Activated CD8-positive, alpha-beta memory T cell treated with anti-CD3 and anti-CD28 coated beads for 48 hours (primary cell): ENCODE data around the gene PTPRU.
"Not testable (repeated sequence)": the region's sequence is repeated elsewhere in the genome, so short reads cannot be mapped to it uniquely, and the experiment has no call there.

Source experiments
- DNase-seq, 3 experiments: peaks; one replicate each; pipeline ENCODE4 v3.0.0-alpha.2; 2020; ENCODE audit warnings: low read depth in 2 of 3, low spot score in 2 of 3

Gene PTPRU

GRCh38 chr1:29285771-29286170 is 49.4 kb downstream of the PTPRU start:
- DNase-seq: no peak

- no peak for DNase-seq
Measured at GRCh38 chr1:29286194-29286767, 50.0 kb downstream of the PTPRU start.

- no peak for DNase-seq
Measured at GRCh38 chr1:29289493-29289892, 53.2 kb downstream of the PTPRU start.

GRCh38 chr1:29290414-29290985 is 54.2 kb downstream of the PTPRU start:
- no peak for DNase-seq

- no peak for DNase-seq
Measured at GRCh38 chr1:29291756-29292155, 55.4 kb downstream of the PTPRU start.

- no peak for DNase-seq
Measured at GRCh38 chr1:29292344-29292743, 56.0 kb downstream of the PTPRU start.

- no peak for DNase-seq
Measured at GRCh38 chr1:29297450-29297849, 61.1 kb downstream of the PTPRU start.

GRCh38 chr1:29298246-29298645 is 61.9 kb downstream of the PTPRU start:
- no peak for DNase-seq

GRCh38 chr1:29299446-29299845 is 63.1 kb downstream of the PTPRU start:
- no peak for DNase-seq

- not testable (repeated sequence) for DNase-seq
Measured at GRCh38 chr1:29301732-29302131, 65.4 kb downstream of the PTPRU start.

- DNase-seq: no peak
Measured at GRCh38 chr1:29303201-29304024, 67.1 kb downstream of the PTPRU start.

GRCh38 chr1:29304025-29304684 is 67.8 kb downstream of the PTPRU start:
- DNase-seq: no peak

GRCh38 chr1:29305943-29306342 is 69.6 kb downstream of the PTPRU start:
- DNase-seq: no peak

GRCh38 chr1:29306471-29307140 is 70.3 kb downstream of the PTPRU start:
- no peak for DNase-seq

GRCh38 chr1:29309075-29309474 is 72.8 kb downstream of the PTPRU start:
- DNase-seq: no peak

- DNase-seq: no peak
Measured at GRCh38 chr1:29309621-29310020, 73.3 kb downstream of the PTPRU start.

- no peak for DNase-seq
Measured at GRCh38 chr1:29310616-29311180, 74.4 kb downstream of the PTPRU start.

- no peak for DNase-seq
Measured at GRCh38 chr1:29311352-29312030, 75.2 kb downstream of the PTPRU start.

- DNase-seq: no peak
Measured at GRCh38 chr1:29312469-29313461, 76.4 kb downstream of the PTPRU start.
